ENCODE data around the gene CTNNA2.

The CTNNA2 gene

DNA sequence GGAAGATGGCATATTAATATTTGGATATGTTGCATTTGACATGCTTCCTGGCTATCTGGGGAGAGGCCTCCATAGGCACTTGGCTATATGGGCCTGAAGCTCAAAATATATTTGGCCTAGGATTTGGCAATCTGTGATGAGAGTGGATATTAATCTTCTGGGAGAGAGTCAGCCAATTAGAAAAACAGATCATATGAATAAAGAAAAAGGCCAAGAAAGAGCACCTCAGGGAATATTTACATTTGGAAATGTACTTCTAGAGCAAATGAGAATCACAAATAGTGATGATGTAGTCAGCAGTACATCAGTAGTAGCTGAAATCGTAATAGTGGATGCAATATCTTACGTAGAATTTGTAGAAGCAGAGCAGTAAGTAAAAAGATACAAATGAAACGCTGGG, 277.0 kb downstream of the CTNNA2 start:
- H3K79me1 ChIP-seq (ENCODE audit: low read depth, low read length), result no peaks in the 10 kb centered on the region
- no peaks in the 10 kb centered on the region for H3K27me3 ChIP-seq (ENCODE audit: control insufficient read depth in 3 of 3, insufficient read depth in 3 of 3, low read depth in 1 of 3, low read length in 3 of 3)
- H3K23ac ChIP-seq (ENCODE audit: low read depth, low read length, poor library complexity), result no peak overlapping the region
- no peak overlapping the region for H3K14ac ChIP-seq (ENCODE audit: low read length)
- H2AFZ ChIP-seq (ENCODE audit: low read length), result no peak overlapping the region
- H4K91ac ChIP-seq (ENCODE audit: low read depth, low read length, poor library complexity), result no peak overlapping the region
- H3K4ac ChIP-seq (ENCODE audit: low read length), result no peak overlapping the region
- no CpG with 5 or more reads among the region's 3 CpGs for WGBS, 2 donors (ENCODE audit: extremely low coverage in 2 of 2, insufficient read length in 2 of 2, insufficient replicate concordance in 1 of 2)
- H3K4me2 ChIP-seq (ENCODE audit: insufficient read depth, low read length, poor library complexity, severe bottlenecking), result no peak overlapping the region
- H2AK5ac ChIP-seq (ENCODE audit: low read depth, low read length), result no peak overlapping the region
- H3K9me3 ChIP-seq (replicated peaks in 1 of 2; ENCODE audit: control insufficient read depth in 2 of 2, insufficient read depth in 1 of 2, low read depth in 1 of 2, low read length in 2 of 2), result no peaks in the 10 kb centered on the region
- no peak overlapping the region for H2BK5ac ChIP-seq (ENCODE audit: low read length)
- no peak overlapping the region for H2BK15ac ChIP-seq (ENCODE audit: low read length)
- H3K36me3 ChIP-seq (replicated peaks in 1 of 2; ENCODE audit: control insufficient read depth in 2 of 2, insufficient read depth in 2 of 2, low read length in 2 of 2), result no peaks in the 10 kb centered on the region
- H2BK12ac ChIP-seq (ENCODE audit: low read length), result no peak overlapping the region
- H3K18ac ChIP-seq (ENCODE audit: low read length), result no peak overlapping the region
- H3K9ac ChIP-seq (ENCODE audit: low read depth, low read length, poor library complexity), result no peak overlapping the region
- H4K8ac ChIP-seq (ENCODE audit: low read depth, low read length), result no peak overlapping the region
- H3K4me3 ChIP-seq (ENCODE audit: low read length in 2 of 2), result no peak overlapping the region
- H3K27ac ChIP-seq (replicated peaks; ENCODE audit: low read length), result no peak overlapping the region
- no peaks in the 10 kb centered on the region for H3K4me1 ChIP-seq (ENCODE audit: control insufficient read depth in 2 of 2, insufficient read depth in 1 of 2, low read depth in 1 of 2, low read length in 2 of 2)
- no peak overlapping the region for H2BK120ac ChIP-seq (ENCODE audit: low read depth, low read length)
- DNase-seq (ENCODE audit: low spot score), result no peak

DNA sequence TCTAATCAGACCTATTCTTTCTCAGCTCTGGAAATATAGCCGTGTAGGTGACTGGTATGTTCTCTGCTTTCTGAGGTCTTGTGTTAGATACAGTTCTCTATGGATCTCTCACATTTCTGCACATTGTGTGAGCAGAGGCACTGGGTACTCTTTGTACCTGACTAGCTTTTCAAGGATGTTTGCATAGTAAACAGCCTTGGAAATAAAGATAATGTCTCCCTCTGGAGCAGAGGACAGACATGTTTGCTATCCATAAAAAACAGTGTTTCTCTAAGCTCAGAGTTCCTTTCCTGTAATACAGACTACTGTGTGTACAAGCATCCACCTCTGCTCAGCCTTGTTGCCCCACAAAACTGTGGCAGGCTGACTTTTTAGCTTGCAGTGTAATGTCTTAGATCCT, 279.2 kb downstream of the CTNNA2 start:
- H3K4me1 ChIP-seq (ENCODE audit: control insufficient read depth in 2 of 2, insufficient read depth in 1 of 2, low read depth in 1 of 2, low read length in 2 of 2), result peaks cover 2 to 6% of the 10 kb centered on the region in 2 donors
- H3K36me3 ChIP-seq (replicated peaks in 1 of 2; ENCODE audit: control insufficient read depth in 2 of 2, insufficient read depth in 2 of 2, low read length in 2 of 2), result no peaks in the 10 kb centered on the region
- H3K9me3 ChIP-seq (replicated peaks in 1 of 2; ENCODE audit: control insufficient read depth in 2 of 2, insufficient read depth in 1 of 2, low read depth in 1 of 2, low read length in 2 of 2), result no peaks in the 10 kb centered on the region
- no peak overlapping the region for H4K8ac ChIP-seq (ENCODE audit: low read depth, low read length)
- no peak for DNase-seq (ENCODE audit: low spot score)
- H3K4me2 ChIP-seq (ENCODE audit: insufficient read depth, low read length, poor library complexity, severe bottlenecking), result no peak overlapping the region
- no peak overlapping the region for H2BK15ac ChIP-seq (ENCODE audit: low read length)
- no CpG with 5 or more reads among the region's 1 CpG for WGBS, 2 donors (ENCODE audit: extremely low coverage in 2 of 2, insufficient read length in 2 of 2, insufficient replicate concordance in 1 of 2)
- no peak overlapping the region for H2BK12ac ChIP-seq (ENCODE audit: low read length)
- H3K4ac ChIP-seq (ENCODE audit: low read length), result no peak overlapping the region
- H2AK5ac ChIP-seq (ENCODE audit: low read depth, low read length), result no peak overlapping the region
- H2BK120ac ChIP-seq (ENCODE audit: low read depth, low read length), result no peak overlapping the region
- H3K18ac ChIP-seq (ENCODE audit: low read length), result no peak overlapping the region
- H4K91ac ChIP-seq (ENCODE audit: low read depth, low read length, poor library complexity), result no peak overlapping the region
- no peaks in the 10 kb centered on the region for H3K27me3 ChIP-seq (ENCODE audit: control insufficient read depth in 3 of 3, insufficient read depth in 3 of 3, low read depth in 1 of 3, low read length in 3 of 3)
- H3K4me3 ChIP-seq (ENCODE audit: low read length in 2 of 2), result no peak overlapping the region
- H3K9ac ChIP-seq (ENCODE audit: low read depth, low read length, poor library complexity), result no peak overlapping the region
- H3K79me1 ChIP-seq (ENCODE audit: low read depth, low read length), result no peaks in the 10 kb centered on the region
- H2AFZ ChIP-seq (ENCODE audit: low read length), result peak overlapping the region; percentile 13
- H2BK5ac ChIP-seq (ENCODE audit: low read length), result no peak overlapping the region
- H3K27ac ChIP-seq (replicated peaks; ENCODE audit: low read length), result no peak overlapping the region
- H3K23ac ChIP-seq (ENCODE audit: low read depth, low read length, poor library complexity), result no peak overlapping the region
- H3K14ac ChIP-seq (ENCODE audit: low read length), result no peak overlapping the region

DNA sequence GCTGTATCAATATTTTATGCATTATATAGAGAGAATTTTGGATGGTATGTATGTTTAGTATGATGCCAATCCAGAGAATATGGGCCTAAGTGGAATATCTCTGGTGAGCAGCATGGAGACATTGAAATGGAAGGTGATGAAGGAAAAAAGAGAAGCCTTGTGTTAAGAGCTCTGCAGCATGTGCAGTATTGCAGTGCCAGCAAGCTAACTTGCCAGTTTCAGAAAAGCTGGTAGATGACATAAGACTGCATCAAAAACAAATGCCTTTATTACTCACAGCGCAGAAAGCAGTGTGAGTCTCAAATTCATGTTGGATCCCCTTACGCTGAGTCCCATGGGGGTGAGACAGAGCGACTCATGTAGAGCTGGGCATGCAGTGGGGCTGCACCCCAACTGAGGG, 280.2 kb downstream of the CTNNA2 start:
- H3K18ac ChIP-seq (ENCODE audit: low read length), result no peak overlapping the region
- H2AFZ ChIP-seq (ENCODE audit: low read length), result no peak overlapping the region
- H2BK5ac ChIP-seq (ENCODE audit: low read length), result no peak overlapping the region
- H3K14ac ChIP-seq (ENCODE audit: low read length), result no peak overlapping the region
- no peak overlapping the region for H4K91ac ChIP-seq (ENCODE audit: low read depth, low read length, poor library complexity)
- H2BK12ac ChIP-seq (ENCODE audit: low read length), result no peak overlapping the region
- no CpG with 5 or more reads among the region's 3 CpGs for WGBS, 2 donors (ENCODE audit: extremely low coverage in 2 of 2, insufficient read length in 2 of 2, insufficient replicate concordance in 1 of 2)
- no peak overlapping the region for H3K4ac ChIP-seq (ENCODE audit: low read length)
- no peak overlapping the region for H3K27ac ChIP-seq (replicated peaks; ENCODE audit: low read length)
- no peaks in the 10 kb centered on the region for H3K79me1 ChIP-seq (ENCODE audit: low read depth, low read length)
- no peak overlapping the region for H3K23ac ChIP-seq (ENCODE audit: low read depth, low read length, poor library complexity)
- H4K8ac ChIP-seq (ENCODE audit: low read depth, low read length), result no peak overlapping the region
- no peak overlapping the region for H2AK5ac ChIP-seq (ENCODE audit: low read depth, low read length)
- no peak overlapping the region for H3K4me2 ChIP-seq (ENCODE audit: insufficient read depth, low read length, poor library complexity, severe bottlenecking)
- DNase-seq (ENCODE audit: low spot score), result no peak
- no peak overlapping the region for H2BK120ac ChIP-seq (ENCODE audit: low read depth, low read length)
- H2BK15ac ChIP-seq (ENCODE audit: low read length), result no peak overlapping the region
- H3K4me1 ChIP-seq (ENCODE audit: control insufficient read depth in 2 of 2, insufficient read depth in 1 of 2, low read depth in 1 of 2, low read length in 2 of 2), result peaks cover 2 to 6% of the 10 kb centered on the region in 2 donors
- no peak overlapping the region for H3K9ac ChIP-seq (ENCODE audit: low read depth, low read length, poor library complexity)
- H3K9me3 ChIP-seq (replicated peaks in 1 of 2; ENCODE audit: control insufficient read depth in 2 of 2, insufficient read depth in 1 of 2, low read depth in 1 of 2, low read length in 2 of 2), result no peaks in the 10 kb centered on the region
- H3K4me3 ChIP-seq (ENCODE audit: low read length in 2 of 2), result no peak overlapping the region
- H3K27me3 ChIP-seq (ENCODE audit: control insufficient read depth in 3 of 3, insufficient read depth in 3 of 3, low read depth in 1 of 3, low read length in 3 of 3), result no peaks in the 10 kb centered on the region
- no peaks in the 10 kb centered on the region for H3K36me3 ChIP-seq (replicated peaks in 1 of 2; ENCODE audit: control insufficient read depth in 2 of 2, insufficient read depth in 2 of 2, low read length in 2 of 2)

DNA sequence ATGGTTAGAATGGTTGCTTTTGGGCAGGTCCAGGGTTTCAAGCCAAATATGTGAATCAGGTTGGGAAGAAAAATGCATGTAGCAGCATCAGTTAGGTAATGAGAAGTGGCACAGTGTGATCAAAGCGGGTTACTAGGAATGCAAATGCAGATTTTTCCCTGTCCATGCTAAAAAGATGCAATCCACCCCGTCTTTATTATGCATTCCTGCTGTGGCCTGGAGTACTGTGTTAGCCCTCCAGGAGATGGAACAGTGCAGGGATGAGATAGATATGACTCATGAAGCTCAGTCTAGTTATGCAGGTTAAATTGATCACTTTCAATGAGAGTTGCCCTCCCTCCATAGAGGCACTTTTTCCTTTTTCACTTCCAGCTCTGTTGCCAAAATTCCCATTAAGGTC, 283.8 kb downstream of the CTNNA2 start:
- Histone ChIP-seq H3K4me1 (ENCODE audit: control insufficient read depth in 2 of 2, insufficient read depth in 1 of 2, low read depth in 1 of 2, low read length in 2 of 2) (peaks cover 2 to 23% of the 10 kb centered on the region in 2 donors), H4K91ac (ENCODE audit: low read depth, low read length, poor library complexity) (no peak overlapping the region), H3K4me3 (ENCODE audit: low read length in 2 of 2) (peak overlapping the region in 1 of 2 donors; percentile 29), H3K9me3 (replicated peaks in 1 of 2; ENCODE audit: control insufficient read depth in 2 of 2, insufficient read depth in 1 of 2, low read depth in 1 of 2, low read length in 2 of 2) (no peaks in the 10 kb centered on the region), H3K18ac (ENCODE audit: low read length) (no peak overlapping the region), H3K23ac (ENCODE audit: low read depth, low read length, poor library complexity) (no peak overlapping the region), H2AFZ (ENCODE audit: low read length) (peak overlapping the region; percentile 81), H2BK12ac (ENCODE audit: low read length) (no peak overlapping the region), H3K14ac (ENCODE audit: low read length) (no peak overlapping the region), H3K4me2 (ENCODE audit: insufficient read depth, low read length, poor library complexity, severe bottlenecking) (no peak overlapping the region), H2BK120ac (ENCODE audit: low read depth, low read length) (no peak overlapping the region), H4K8ac (ENCODE audit: low read depth, low read length) (no peak overlapping the region), H2BK15ac (ENCODE audit: low read length) (no peak overlapping the region), H3K27ac (replicated peaks; ENCODE audit: low read length) (no peak overlapping the region), H2BK5ac (ENCODE audit: low read length) (no peak overlapping the region), H2AK5ac (ENCODE audit: low read depth, low read length) (no peak overlapping the region), H3K4ac (ENCODE audit: low read length) (no peak overlapping the region), H3K36me3 (replicated peaks in 1 of 2; ENCODE audit: control insufficient read depth in 2 of 2, insufficient read depth in 2 of 2, low read length in 2 of 2) (no peaks in the 10 kb centered on the region), H3K27me3 (ENCODE audit: control insufficient read depth in 3 of 3, insufficient read depth in 3 of 3, low read depth in 1 of 3, low read length in 3 of 3) (no peaks in the 10 kb centered on the region), H3K9ac (ENCODE audit: low read depth, low read length, poor library complexity) (no peak overlapping the region), H3K79me1 (ENCODE audit: low read depth, low read length) (no peaks in the 10 kb centered on the region)
- no CpG with 5 or more reads among the region's 2 CpGs for WGBS, 2 donors (ENCODE audit: extremely low coverage in 2 of 2, insufficient read length in 2 of 2, insufficient replicate concordance in 1 of 2)
- DNase-seq (ENCODE audit: low spot score), result no peak
